Tibial nerve (tissue), 4 donors: Measurements from ENCODE around the gene SRSF5. TPM values are rescaled to one million over a fixed set of nuclear protein-coding genes. Genes with fewer than 3 reads are reported as not detected.
A peak's percentile ranks its signal among the peaks of the same experiment; 100 is the strongest.
"Not testable (repeated sequence)": the region's sequence is repeated elsewhere in the genome, so short reads cannot be mapped to it uniquely, and the experiment has no call there.

Experiments used
- DNase-seq, 2 donors: peaks; one replicate each; pipeline ENCODE4 v3.0.0-alpha.2; 2019; ENCODE audit warnings: low spot score in 2 of 2
- H3K27ac ChIP-seq, 4 donors: fragments of 200-600 bp; sonication (generic) in 3 of 4; one replicate each; pipeline ENCODE4 v1.5.1; 2017 to 2019; ENCODE audit warnings: mild to moderate bottlenecking in 1 of 4
- H3K27me3 ChIP-seq, 2 donors: fragments of 200-600 bp; sonication (generic) in 1 of 2; one replicate each; pipeline versions ENCODE4 v1.5.1 to v1.6.0; 2017 to 2019
- H3K36me3 ChIP-seq, 3 donors: fragments of 200-600 bp; sonication (generic); one replicate each; pipeline ENCODE4 v1.5.1; 2018 to 2019
- H3K4me1 ChIP-seq, 4 donors: fragments of 200-600 bp; sonication (generic) in 3 of 4; one replicate each; pipeline ENCODE4 v1.5.1; 2017 to 2019
- H3K4me3 ChIP-seq, 4 donors: fragments of 200-600 bp; sonication (generic) in 3 of 4; one replicate each; pipeline ENCODE4 v1.5.1; 2017 to 2019; ENCODE audit warnings: mild to moderate bottlenecking in 1 of 4, moderate library complexity in 1 of 4
- H3K9me3 ChIP-seq, 4 donors: fragments of 200-600 bp; sonication (generic) in 3 of 4; one replicate each; pipeline ENCODE4 v1.5.1; 2017 to 2019
- CTCF ChIP-seq, 5 experiments: fragments of 200-600 bp in 3 of 5; fragments of 450-650 bp in 2 of 5; sonication (generic) in 3 of 5; IDR thresholded peaks; one replicate each; pipeline ENCODE4 v1.5.1; 2016 to 2019; ENCODE audit warnings: antibody characterized with exemption in 5 of 5, mild to moderate bottlenecking in 3 of 5, moderate library complexity in 2 of 5
- EP300 ChIP-seq, 2 donors: sonication (generic); formaldehyde crosslinking; IDR thresholded peaks; one replicate each; pipeline ENCODE4 v1.6.1; 2017; ENCODE audit warnings: antibody characterized with exemption in 2 of 2, mild to moderate bottlenecking in 1 of 2
- POLR2A ChIP-seq, 2 donors: fragments of 450-650 bp; IDR thresholded peaks; one replicate each; pipeline ENCODE4 v1.6.1; 2017; ENCODE audit warnings: antibody characterized with exemption in 2 of 2, mild to moderate bottlenecking in 2 of 2, moderate library complexity in 2 of 2
- WGBS, 2 donors: methylation state at CpG; one replicate each; pipeline ENCODE4 v1.1.5; 2018; 5-methylcytosine and 5-hydroxymethylcytosine counted together
- total RNA-seq, 4 donors: library from RNA; depleted of rRNA; stranded (reverse); fragments of >200 nt; gene quantifications; one replicate each; pipeline ENCODE4 v1.1.0, GENCODE V29; 2016

The SRSF5 gene
- total RNA-seq = 100 to 1,000 TPM; 308 to 470 (median 361) TPM

- WGBS, 2 donors = 0% methylated on average over 6 to 31 of the region's 31 CpGs
- no peaks in the 10 kb centered on the region for H3K9me3 ChIP-seq
- peaks cover 6 to 46% (median 30%) of the 10 kb centered on the region in 4 donors for H3K4me1 ChIP-seq
Observed at GRCh38 chr14:69766984-69767368, at the start of gene SRSF5. TSS of gene SRSF5 (plus strand) at chr14:69767142. CDS start at chr14:69768157, 1,015 bp downstream.

GRCh38 chr14:69718614-69719013 lies 48.3 kb upstream of the SRSF5 start:
- not testable (repeated sequence) for H3K36me3 ChIP-seq, H3K27me3 ChIP-seq, H3K9me3 ChIP-seq, H3K4me3 ChIP-seq, DNase-seq
- 77 to 92% methylated on average over 2 of the region's 2 CpGs for WGBS, 2 donors
- Histone ChIP-seq H3K4me1 (peaks cover 0 to 47% (median 23%) of the 10 kb centered on the region in 4 donors), H3K27ac (peak overlapping the region in 2 of 4 donors; percentile 49 to 67)

More at GRCh38 chr14:69766984-69767368, at the start of gene SRSF5:
- H3K36me3 ChIP-seq = peaks cover 3 to 40% (median 29%) of the 10 kb centered on the region in 3 donors
- TF ChIP-seq EP300 (IDR thresholded peaks at IDR 0.05) = peak; percentile 94 to 100
- peak in 1 of 5 experiments; percentile 12 for TF ChIP-seq CTCF (IDR thresholded peaks at IDR 0.05)
- peak; percentile 98 to 99 for TF ChIP-seq POLR2A (IDR thresholded peaks at IDR 0.05)
- peak within 1 kb of the TSS; percentile 99 to 100 (median 100) for H3K27ac ChIP-seq
- H3K4me3 ChIP-seq = peak within 1 kb of the TSS; percentile 72 to 96 (median 88)
- DNase-seq = peak; percentile 92 to 94
- no peaks in the 10 kb centered on the region for H3K27me3 ChIP-seq

GRCh38 chr14:69719501-69719951 lies 47.4 kb upstream of the SRSF5 start:
- Histone ChIP-seq H3K9me3 (no peaks in the 10 kb centered on the region), H3K4me1 (peaks cover 0 to 47% (median 23%) of the 10 kb centered on the region in 4 donors), H3K27me3 (no peaks in the 10 kb centered on the region), H3K36me3 (no peaks in the 10 kb centered on the region), H3K27ac (peak overlapping the region in 2 of 4 donors; percentile 40 to 49), H3K4me3 (no peak overlapping the region)
- TF ChIP-seq EP300 (IDR thresholded peaks at IDR 0.05) = peak in 1 of 2 donors; percentile 86
- TF ChIP-seq CTCF (IDR thresholded peaks at IDR 0.05) = no peak
- peak in 1 of 2 donors; percentile 58 for DNase-seq
- 36 to 41% methylated on average over 6 to 7 of the region's 7 CpGs for WGBS, 2 donors

- H3K9me3 ChIP-seq = no peaks in the 10 kb centered on the region
- no peak overlapping the region for H3K27ac ChIP-seq
- no peaks in the 10 kb centered on the region for H3K27me3 ChIP-seq
- H3K4me3 ChIP-seq = no peak overlapping the region
- H3K4me1 ChIP-seq = peaks cover 0 to 42% (median 22%) of the 10 kb centered on the region in 4 donors
- no peak for DNase-seq
- no peak for TF ChIP-seq EP300 (IDR thresholded peaks at IDR 0.05)
- TF ChIP-seq POLR2A (IDR thresholded peaks at IDR 0.05) = no peak
- no peak for TF ChIP-seq CTCF (IDR thresholded peaks at IDR 0.05)
- no peaks in the 10 kb centered on the region for H3K36me3 ChIP-seq
- 70% methylated on average over 4 of the region's 4 CpGs for WGBS, 2 donors
Observed at GRCh38 chr14:69720912-69721311, 46.0 kb upstream of the SRSF5 start.

GRCh38 chr14:69726761-69727511 lies 40.0 kb upstream of the SRSF5 start:
- 6% methylated on average over 36 to 50 of the region's 51 CpGs for WGBS, 2 donors
- peak overlapping the region; percentile 26 to 74 (median 48) for H3K27ac ChIP-seq

More at GRCh38 chr14:69726761-69727511, 40.0 kb upstream of the SRSF5 start:
- peak; percentile 64 to 80 for DNase-seq
- Histone ChIP-seq H3K36me3 (no peaks in the 10 kb centered on the region), H3K9me3 (no peaks in the 10 kb centered on the region), H3K27me3 (no peaks in the 10 kb centered on the region), H3K4me3 (peak overlapping the region; percentile 27 to 48 (median 37)), H3K4me1 (peaks cover 0 to 26% (median 5%) of the 10 kb centered on the region in 4 donors)
- TF ChIP-seq CTCF (IDR thresholded peaks at IDR 0.05) (peak; percentile 95 to 99 (median 97)), EP300 (IDR thresholded peaks at IDR 0.05) (peak in 1 of 2 donors; percentile 49), POLR2A (IDR thresholded peaks at IDR 0.05) (no peak)
